ENCODE data around the gene PHC3. TPM values are rescaled to one million over a fixed set of nuclear protein-coding genes. Genes with fewer than 3 reads are reported as not detected.

The PHC3 gene
- total RNA-seq: 32.9 TPM

DNA sequence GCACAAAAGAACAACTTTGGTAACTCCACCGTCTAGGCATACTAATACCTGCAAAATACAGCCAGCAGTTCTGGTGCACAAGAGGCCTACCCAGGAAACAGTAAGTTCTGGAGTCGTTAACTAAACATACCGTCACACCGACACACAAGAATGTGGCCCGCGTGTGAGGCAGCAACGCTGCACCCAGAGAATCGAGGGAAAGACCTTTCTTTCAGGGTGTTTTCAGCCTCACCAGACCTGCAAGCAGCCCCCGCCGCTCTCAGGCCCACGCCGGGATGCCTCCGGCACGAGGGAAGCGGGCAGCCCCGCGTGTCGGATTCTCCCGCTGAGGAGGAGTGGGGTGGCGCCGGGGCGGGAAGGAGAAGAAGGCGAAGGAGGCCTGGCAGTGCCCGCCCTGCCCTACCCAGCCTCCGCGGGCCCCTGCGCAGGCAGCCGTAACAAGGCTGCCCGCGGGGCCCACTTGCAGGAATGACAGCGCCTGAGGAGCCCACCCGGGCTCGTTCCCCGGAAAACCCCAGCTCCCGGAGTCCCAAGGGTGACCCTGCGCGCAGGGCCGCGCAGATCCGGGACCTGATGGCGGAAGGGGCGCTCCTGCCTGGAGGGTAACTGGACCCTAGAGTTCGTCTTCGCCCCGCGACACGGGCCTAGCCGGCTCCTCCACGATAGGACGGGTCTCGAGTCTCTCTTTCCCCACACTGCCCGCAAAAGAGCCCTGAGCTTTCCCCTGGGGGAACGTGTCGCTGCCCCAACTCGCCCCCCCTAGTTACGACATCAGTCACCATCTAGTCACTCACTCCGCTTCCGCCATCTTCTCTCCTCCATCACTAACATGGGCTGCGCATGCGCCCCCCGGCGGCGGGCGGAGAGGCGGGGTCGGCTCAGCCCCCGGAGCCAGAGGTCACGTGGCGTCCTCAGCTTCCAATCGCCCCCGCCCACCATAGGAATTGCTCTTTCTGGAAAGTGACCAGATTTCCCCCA, at the start of gene PHC3:
TSS of gene PHC3 (minus strand) at position 826 of the 978 bp plus-strand sequence. CDS start at position 808, 18 bp downstream.
- H3K27me3 ChIP-seq (ENCODE audit: control insufficient read depth in 3 of 3, insufficient read depth in 3 of 3, low read length in 3 of 3): no peaks in the 10 kb centered on the region
- H3K4me1 ChIP-seq (ENCODE audit: control insufficient read depth in 3 of 3, insufficient read depth in 3 of 3, low read length in 3 of 3): peaks cover 5 to 11% (median 11%) of the 10 kb centered on the region in 3 donors
- H3K9ac ChIP-seq (ENCODE audit: low read depth in 1 of 3, low read length in 3 of 3): peak within 1 kb of the TSS; percentile 97 to 99 (median 98)
- peak within 1 kb of the TSS; percentile 89 for H3K27ac ChIP-seq (ENCODE audit: low read depth, low read length)
- peaks cover 8 to 21% (median 19%) of the 10 kb centered on the region in 3 donors for H3K36me3 ChIP-seq (ENCODE audit: control insufficient read depth in 3 of 3, insufficient read depth in 3 of 3, low read length in 3 of 3)
- peak within 1 kb of the TSS; percentile 87 to 96 (median 96) for H3K4me3 ChIP-seq (ENCODE audit: low read length in 3 of 3)
- no peaks in the 10 kb centered on the region for H3K9me3 ChIP-seq (ENCODE audit: control insufficient read depth in 3 of 3, low read length in 3 of 3)

GRCh38 chr3:170228093-170228766, 46.7 kb upstream of the PHC3 start:
- no peaks in the 10 kb centered on the region for H3K27me3 ChIP-seq (ENCODE audit: control insufficient read depth in 3 of 3, insufficient read depth in 3 of 3, low read length in 3 of 3)
- H3K9ac ChIP-seq (ENCODE audit: low read depth in 1 of 3, low read length in 3 of 3): no peak overlapping the region
- no peaks in the 10 kb centered on the region for H3K36me3 ChIP-seq (ENCODE audit: control insufficient read depth in 3 of 3, insufficient read depth in 3 of 3, low read length in 3 of 3)
- H3K9me3 ChIP-seq (ENCODE audit: control insufficient read depth in 3 of 3, low read length in 3 of 3): no peaks in the 10 kb centered on the region
- H3K4me3 ChIP-seq (ENCODE audit: low read length in 3 of 3): no peak overlapping the region
- H3K27ac ChIP-seq (ENCODE audit: low read depth, low read length): no peak overlapping the region
- H3K4me1 ChIP-seq (ENCODE audit: control insufficient read depth in 3 of 3, insufficient read depth in 3 of 3, low read length in 3 of 3): peaks cover 0 to 6% (median 1%) of the 10 kb centered on the region in 3 donors

GRCh38 chr3:170226426-170226960, 45.0 kb upstream of the PHC3 start:
- Histone ChIP-seq H3K4me3 (ENCODE audit: low read length in 3 of 3) (no peak overlapping the region), H3K36me3 (ENCODE audit: control insufficient read depth in 3 of 3, insufficient read depth in 3 of 3, low read length in 3 of 3) (no peaks in the 10 kb centered on the region), H3K27me3 (ENCODE audit: control insufficient read depth in 3 of 3, insufficient read depth in 3 of 3, low read length in 3 of 3) (no peaks in the 10 kb centered on the region), H3K9ac (ENCODE audit: low read depth in 1 of 3, low read length in 3 of 3) (no peak overlapping the region), H3K4me1 (ENCODE audit: control insufficient read depth in 3 of 3, insufficient read depth in 3 of 3, low read length in 3 of 3) (peaks cover 0 to 11% (median 4%) of the 10 kb centered on the region in 3 donors), H3K9me3 (ENCODE audit: control insufficient read depth in 3 of 3, low read length in 3 of 3) (no peaks in the 10 kb centered on the region), H3K27ac (ENCODE audit: low read depth, low read length) (no peak overlapping the region)

DNA sequence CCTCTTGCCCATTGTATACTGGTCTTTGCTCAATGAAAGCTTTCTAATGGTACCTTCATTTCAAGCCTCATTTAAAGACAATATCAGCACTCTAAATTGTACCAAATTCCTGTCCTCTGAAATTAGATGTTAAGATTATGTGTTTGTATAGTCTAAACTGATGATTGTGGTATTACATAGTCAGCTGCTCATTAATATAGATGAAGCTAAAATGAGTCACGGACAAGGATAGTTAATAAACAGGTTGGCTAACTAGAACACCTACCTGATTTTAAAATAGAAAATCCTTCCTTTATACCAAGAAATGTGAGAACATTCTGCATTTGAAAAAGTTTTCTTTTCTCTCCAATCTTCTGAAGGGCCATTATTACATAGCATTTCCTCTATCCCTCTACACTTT, 43.6 kb upstream of the PHC3 start:
- no peaks in the 10 kb centered on the region for H3K9me3 ChIP-seq (ENCODE audit: control insufficient read depth in 3 of 3, low read length in 3 of 3)

DNA sequence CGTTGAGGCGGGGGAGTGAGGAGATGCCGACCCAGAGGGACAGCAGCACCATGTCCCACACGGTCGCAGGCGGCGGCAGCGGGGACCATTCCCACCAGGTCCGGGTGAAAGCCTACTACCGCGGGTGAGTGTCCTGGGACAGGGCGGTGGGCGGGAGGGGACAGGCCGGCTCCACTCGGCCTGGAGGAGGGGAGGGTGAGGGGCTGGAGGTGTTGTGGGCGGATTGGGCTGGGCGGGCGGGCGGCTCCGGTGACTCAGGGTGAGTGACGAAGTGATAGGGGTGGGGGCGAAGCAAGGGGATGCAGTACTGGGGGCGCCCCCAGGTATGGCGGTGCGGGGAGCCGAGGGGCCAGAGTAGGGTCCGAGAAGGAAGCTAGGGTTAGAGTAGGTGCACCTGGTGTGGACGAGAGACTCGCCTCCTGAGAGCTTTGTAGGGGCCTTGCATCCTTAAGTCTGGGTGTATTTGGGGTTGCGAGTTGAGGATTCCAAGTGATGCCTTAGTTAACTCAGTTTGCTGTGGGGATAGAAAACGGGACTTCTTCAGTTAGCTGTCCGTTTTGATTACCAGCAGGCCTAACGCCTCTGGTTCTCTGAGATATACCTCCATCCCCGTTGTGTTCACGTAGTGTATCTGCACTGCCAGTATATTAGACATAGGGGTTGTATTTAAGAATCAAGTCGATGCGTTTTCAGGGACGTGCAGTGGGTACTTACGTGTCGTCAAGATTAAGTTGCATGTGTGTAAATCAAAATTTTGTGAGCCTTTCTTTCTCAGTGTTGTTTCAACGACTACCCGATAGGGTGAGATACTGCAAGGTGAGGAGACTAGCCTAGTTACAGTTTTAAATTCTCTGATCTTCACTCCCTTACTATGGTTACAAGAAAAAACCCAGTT, 41.4 kb upstream of the PHC3 start:
- peak overlapping the region; percentile 89 for H3K27ac ChIP-seq (ENCODE audit: low read depth, low read length)
- H3K4me1 ChIP-seq (ENCODE audit: control insufficient read depth in 3 of 3, insufficient read depth in 3 of 3, low read length in 3 of 3): peaks cover 0 to 9% (median 4%) of the 10 kb centered on the region in 3 donors
- H3K4me3 ChIP-seq (ENCODE audit: low read length in 3 of 3): peak overlapping the region; percentile 81 to 91 (median 86)
- H3K9ac ChIP-seq (ENCODE audit: low read depth in 1 of 3, low read length in 3 of 3): peak overlapping the region; percentile 86 to 98 (median 92)
- H3K36me3 ChIP-seq (ENCODE audit: control insufficient read depth in 3 of 3, insufficient read depth in 3 of 3, low read length in 3 of 3): no peaks in the 10 kb centered on the region
- H3K9me3 ChIP-seq (ENCODE audit: control insufficient read depth in 3 of 3, low read length in 3 of 3): no peaks in the 10 kb centered on the region
- no peaks in the 10 kb centered on the region for H3K27me3 ChIP-seq (ENCODE audit: control insufficient read depth in 3 of 3, insufficient read depth in 3 of 3, low read length in 3 of 3)

More for the DNA sequence above, 43.6 kb upstream of the PHC3 start:
- Histone ChIP-seq H3K36me3 (ENCODE audit: control insufficient read depth in 3 of 3, insufficient read depth in 3 of 3, low read length in 3 of 3) (no peaks in the 10 kb centered on the region), H3K9ac (ENCODE audit: low read depth in 1 of 3, low read length in 3 of 3) (no peak overlapping the region), H3K27ac (ENCODE audit: low read depth, low read length) (no peak overlapping the region), H3K4me1 (ENCODE audit: control insufficient read depth in 3 of 3, insufficient read depth in 3 of 3, low read length in 3 of 3) (peaks cover 0 to 11% (median 4%) of the 10 kb centered on the region in 3 donors), H3K27me3 (ENCODE audit: control insufficient read depth in 3 of 3, insufficient read depth in 3 of 3, low read length in 3 of 3) (no peaks in the 10 kb centered on the region), H3K4me3 (ENCODE audit: low read length in 3 of 3) (no peak overlapping the region)

DNA sequence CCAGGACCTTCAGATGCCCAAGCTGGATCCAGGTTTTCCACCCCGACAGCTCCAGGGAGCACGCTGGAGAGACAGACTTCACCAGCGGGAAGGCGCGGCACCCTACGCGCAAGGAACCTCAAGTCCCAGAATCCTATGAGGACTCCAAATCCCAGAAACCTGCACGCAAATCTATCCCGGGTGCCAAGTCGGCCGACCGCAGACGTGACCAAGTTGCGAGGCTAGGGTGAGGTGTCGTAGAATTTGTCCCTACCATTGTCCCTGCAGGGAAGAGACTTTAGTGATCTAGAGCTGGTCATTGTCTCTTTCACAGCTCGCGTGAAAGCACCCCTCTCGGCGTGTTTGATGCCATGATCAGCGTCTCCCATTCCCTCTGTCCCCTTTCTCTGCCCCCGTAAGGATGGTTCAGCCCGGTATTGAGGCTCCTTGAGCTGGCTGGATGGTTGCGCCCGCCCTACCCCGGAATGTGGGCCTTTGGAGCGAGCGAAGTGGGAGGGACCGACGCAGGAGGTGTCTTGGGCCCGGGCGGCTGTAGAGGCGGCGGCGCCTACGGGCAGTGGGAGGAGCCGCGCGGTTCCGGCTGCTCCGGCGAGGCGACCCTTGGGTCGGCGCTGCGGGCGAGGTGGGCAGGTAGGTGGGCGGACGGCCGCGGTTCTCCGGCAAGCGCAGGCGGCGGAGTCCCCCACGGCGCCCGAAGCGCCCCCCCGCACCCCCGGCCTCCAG, 40.6 kb upstream of the PHC3 start, which contains the start of gene PRKCI:
TSS of gene PRKCI (plus strand) at position 501 of the 723 bp plus-strand sequence. CDS start 246 bp downstream, outside the sequence.
- H3K4me3 ChIP-seq (ENCODE audit: low read length in 3 of 3): peak within 1 kb of the TSS; percentile 81 to 91 (median 86)
- no peaks in the 10 kb centered on the region for H3K36me3 ChIP-seq (ENCODE audit: control insufficient read depth in 3 of 3, insufficient read depth in 3 of 3, low read length in 3 of 3)
- no peaks in the 10 kb centered on the region for H3K9me3 ChIP-seq (ENCODE audit: control insufficient read depth in 3 of 3, low read length in 3 of 3)
- peaks cover 0 to 7% (median 4%) of the 10 kb centered on the region in 3 donors for H3K4me1 ChIP-seq (ENCODE audit: control insufficient read depth in 3 of 3, insufficient read depth in 3 of 3, low read length in 3 of 3)
- H3K27ac ChIP-seq (ENCODE audit: low read depth, low read length): peak within 1 kb of the TSS; percentile 89
- peak within 1 kb of the TSS; percentile 86 to 98 (median 92) for H3K9ac ChIP-seq (ENCODE audit: low read depth in 1 of 3, low read length in 3 of 3)
- H3K27me3 ChIP-seq (ENCODE audit: control insufficient read depth in 3 of 3, insufficient read depth in 3 of 3, low read length in 3 of 3): no peaks in the 10 kb centered on the region

DNA sequence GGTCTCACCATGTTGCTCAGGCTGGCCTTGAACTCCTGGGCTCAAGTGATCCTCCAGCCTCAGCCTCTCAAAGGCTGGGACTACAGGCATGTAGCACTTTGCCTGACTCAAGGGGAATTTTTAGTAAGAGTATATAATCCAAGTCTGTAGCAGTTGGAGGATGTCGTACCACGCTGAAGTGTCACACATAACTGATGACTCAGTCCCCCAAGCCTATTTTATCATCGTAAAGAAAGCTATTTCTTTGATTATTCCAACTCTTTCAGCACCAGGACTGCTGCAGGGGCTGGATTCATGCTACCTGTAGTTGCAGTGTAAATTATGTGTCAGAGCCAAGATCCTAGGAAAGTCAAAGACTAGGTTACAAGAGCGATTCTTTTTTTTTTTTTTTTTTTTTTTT, 39.3 kb upstream of the PHC3 start:
- H3K27ac ChIP-seq (ENCODE audit: low read depth, low read length): no peak overlapping the region
- H3K9me3 ChIP-seq (ENCODE audit: control insufficient read depth in 3 of 3, low read length in 3 of 3): no peaks in the 10 kb centered on the region
- no peaks in the 10 kb centered on the region for H3K27me3 ChIP-seq (ENCODE audit: control insufficient read depth in 3 of 3, insufficient read depth in 3 of 3, low read length in 3 of 3)
- H3K9ac ChIP-seq (ENCODE audit: low read depth in 1 of 3, low read length in 3 of 3): no peak overlapping the region
- H3K4me3 ChIP-seq (ENCODE audit: low read length in 3 of 3): no peak overlapping the region
- H3K4me1 ChIP-seq (ENCODE audit: control insufficient read depth in 3 of 3, insufficient read depth in 3 of 3, low read length in 3 of 3): peaks cover 0 to 7% (median 4%) of the 10 kb centered on the region in 3 donors
- H3K36me3 ChIP-seq (ENCODE audit: control insufficient read depth in 3 of 3, insufficient read depth in 3 of 3, low read length in 3 of 3): no peaks in the 10 kb centered on the region

- no peaks in the 10 kb centered on the region for H3K9me3 ChIP-seq (ENCODE audit: control insufficient read depth in 3 of 3, low read length in 3 of 3)
- peaks cover 0 to 7% (median 4%) of the 10 kb centered on the region in 3 donors for H3K4me1 ChIP-seq (ENCODE audit: control insufficient read depth in 3 of 3, insufficient read depth in 3 of 3, low read length in 3 of 3)
- no peaks in the 10 kb centered on the region for H3K27me3 ChIP-seq (ENCODE audit: control insufficient read depth in 3 of 3, insufficient read depth in 3 of 3, low read length in 3 of 3)
- no peaks in the 10 kb centered on the region for H3K36me3 ChIP-seq (ENCODE audit: control insufficient read depth in 3 of 3, insufficient read depth in 3 of 3, low read length in 3 of 3)
- no peak overlapping the region for H3K27ac ChIP-seq (ENCODE audit: low read depth, low read length)
- H3K4me3 ChIP-seq (ENCODE audit: low read length in 3 of 3): no peak overlapping the region
- H3K9ac ChIP-seq (ENCODE audit: low read depth in 1 of 3, low read length in 3 of 3): no peak overlapping the region
These were observed 38.3 kb upstream of the PHC3 start for GRCh38 chr3:170219850-170220249.
